ENCODE results near the gene SLBP.

Gene SLBP

DNA sequence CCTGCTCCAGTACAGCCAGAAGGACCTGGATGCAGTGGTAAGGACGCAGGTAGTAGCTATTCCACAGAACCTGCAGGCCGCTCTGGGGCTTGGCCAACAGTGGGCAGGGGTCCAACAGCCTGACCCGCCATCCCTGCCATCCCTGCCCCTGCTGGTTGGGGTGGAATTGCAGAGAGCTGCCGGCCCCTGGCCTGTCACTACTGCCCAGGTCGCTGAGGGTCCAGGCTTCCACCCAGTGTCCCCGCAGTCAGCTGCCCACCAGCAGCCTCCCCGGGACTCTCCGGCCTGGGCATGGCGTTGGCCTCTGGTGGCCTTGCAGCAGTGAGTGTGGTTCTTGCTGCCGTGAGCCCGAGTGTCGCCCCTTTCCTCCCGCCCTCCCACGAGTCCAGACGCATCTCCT lies 25.5 kb upstream of the SLBP start:
- no peak for DNase-seq (ENCODE audit: low read depth)
- TF ChIP-seq, protein P1, sequence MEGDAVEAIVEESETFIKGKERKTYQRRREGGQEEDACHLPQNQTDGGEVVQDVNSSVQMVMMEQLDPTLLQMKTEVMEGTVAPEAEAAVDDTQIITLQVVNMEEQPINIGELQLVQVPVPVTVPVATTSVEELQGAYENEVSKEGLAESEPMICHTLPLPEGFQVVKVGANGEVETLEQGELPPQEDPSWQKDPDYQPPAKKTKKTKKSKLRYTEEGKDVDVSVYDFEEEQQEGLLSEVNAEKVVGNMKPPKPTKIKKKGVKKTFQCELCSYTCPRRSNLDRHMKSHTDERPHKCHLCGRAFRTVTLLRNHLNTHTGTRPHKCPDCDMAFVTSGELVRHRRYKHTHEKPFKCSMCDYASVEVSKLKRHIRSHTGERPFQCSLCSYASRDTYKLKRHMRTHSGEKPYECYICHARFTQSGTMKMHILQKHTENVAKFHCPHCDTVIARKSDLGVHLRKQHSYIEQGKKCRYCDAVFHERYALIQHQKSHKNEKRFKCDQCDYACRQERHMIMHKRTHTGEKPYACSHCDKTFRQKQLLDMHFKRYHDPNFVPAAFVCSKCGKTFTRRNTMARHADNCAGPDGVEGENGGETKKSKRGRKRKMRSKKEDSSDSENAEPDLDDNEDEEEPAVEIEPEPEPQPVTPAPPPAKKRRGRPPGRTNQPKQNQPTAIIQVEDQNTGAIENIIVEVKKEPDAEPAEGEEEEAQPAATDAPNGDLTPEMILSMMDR (IDR thresholded peaks at IDR 0.05; ENCODE audit: insufficient read depth, low read depth, low read length, missing control alignments): no peak
- H3K4me3 ChIP-seq (ENCODE audit: low read depth, low read length): no peak overlapping the region

DNA sequence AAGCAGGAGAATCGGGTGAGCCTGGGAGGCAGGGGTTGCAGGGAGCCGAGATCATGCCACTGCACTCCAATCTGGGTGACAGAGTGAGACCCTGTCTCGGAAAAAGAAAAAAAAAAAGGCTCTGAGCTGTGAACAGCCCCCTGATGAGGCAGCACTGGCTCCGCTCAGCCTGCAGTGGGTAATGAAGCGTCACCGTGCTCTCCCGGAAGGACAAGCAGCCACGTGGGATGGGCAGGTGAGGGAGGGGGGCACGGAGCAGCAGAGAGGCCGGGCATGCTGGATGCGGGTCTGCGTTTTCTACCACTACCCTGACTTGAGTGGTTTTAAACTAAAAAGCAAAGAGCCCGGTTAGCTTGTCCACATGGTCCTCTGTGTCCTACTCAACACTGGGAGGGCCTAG lies 24.7 kb upstream of the SLBP start:
- DNase-seq (ENCODE audit: low read depth): no peak
- TF ChIP-seq, protein P1 (IDR thresholded peaks at IDR 0.05; ENCODE audit: insufficient read depth, low read depth, low read length, missing control alignments): no peak
- H3K4me3 ChIP-seq (ENCODE audit: low read depth, low read length): no peak overlapping the region

DNA sequence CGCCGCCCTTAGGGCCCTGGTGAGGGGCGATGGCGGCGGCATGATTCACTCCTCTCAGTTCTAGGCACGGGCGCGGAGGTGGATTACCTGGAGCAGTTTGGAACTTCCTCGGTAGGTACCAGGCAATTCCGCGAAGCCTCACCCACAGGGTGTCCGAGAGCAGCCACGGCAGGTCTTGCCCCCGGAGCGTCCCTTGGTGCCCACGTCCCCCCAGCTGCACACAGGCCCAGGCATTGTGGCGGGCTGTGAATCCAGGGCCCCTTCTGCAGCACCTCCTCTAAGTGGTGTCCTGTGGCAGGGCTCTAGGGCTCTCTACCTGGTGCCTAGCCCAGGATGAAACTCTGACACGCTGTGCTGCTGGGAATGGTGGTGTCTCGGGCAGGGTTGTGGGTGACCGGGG lies 23.1 kb upstream of the SLBP start:
- no peak for DNase-seq (ENCODE audit: low read depth)
- no peak overlapping the region for H3K4me3 ChIP-seq (ENCODE audit: low read depth, low read length)
- TF ChIP-seq, protein P1 (IDR thresholded peaks at IDR 0.05; ENCODE audit: insufficient read depth, low read depth, low read length, missing control alignments): no peak

DNA sequence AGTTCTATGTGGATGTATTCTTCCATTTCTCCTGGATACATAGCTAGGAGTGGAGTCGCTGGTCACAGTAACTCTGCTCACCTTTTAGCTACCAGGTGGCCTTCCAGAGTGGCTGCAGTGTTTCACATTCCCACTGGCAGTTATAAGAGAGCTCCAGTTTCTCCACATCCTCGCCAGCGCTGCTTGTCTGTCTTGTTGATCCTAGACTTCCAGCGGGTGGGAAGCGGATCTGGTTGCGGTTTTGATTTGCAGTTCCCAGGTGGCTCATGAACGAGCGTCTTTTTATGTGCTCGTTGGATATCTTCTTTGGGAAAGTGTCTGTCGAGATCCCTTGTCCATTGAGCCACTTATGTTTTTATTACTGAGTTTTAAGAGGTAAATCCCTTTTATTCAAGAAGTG lies 20.8 kb upstream of the SLBP start:
- DNase-seq (ENCODE audit: low read depth): no peak
- TF ChIP-seq, protein P1 (IDR thresholded peaks at IDR 0.05; ENCODE audit: insufficient read depth, low read depth, low read length, missing control alignments): no peak
- no peak overlapping the region for H3K4me3 ChIP-seq (ENCODE audit: low read depth, low read length)

DNA sequence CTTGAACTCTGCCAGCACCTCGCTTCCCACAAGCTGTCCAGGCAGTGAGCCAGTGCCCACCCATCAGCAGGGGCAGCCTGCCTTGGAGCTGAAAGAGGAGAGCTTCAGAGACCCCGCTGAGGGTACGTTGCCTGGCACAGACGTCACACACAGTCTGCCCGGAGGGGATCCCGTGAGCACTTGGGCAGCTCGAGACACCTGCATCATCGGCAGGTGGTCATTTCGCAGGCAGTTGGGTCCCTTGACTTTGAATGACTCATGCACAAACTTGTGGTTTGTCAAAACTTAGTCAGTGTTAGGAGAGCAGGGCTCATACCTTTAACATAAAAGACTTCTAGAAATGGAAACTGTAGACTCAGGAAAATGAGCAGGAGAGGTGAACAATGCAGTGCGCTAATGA lies 19.1 kb upstream of the SLBP start:
- H3K4me3 ChIP-seq (ENCODE audit: low read depth, low read length): no peak overlapping the region
- TF ChIP-seq, protein P1 (IDR thresholded peaks at IDR 0.05; ENCODE audit: insufficient read depth, low read depth, low read length, missing control alignments): no peak
- no peak for DNase-seq (ENCODE audit: low read depth)

DNA sequence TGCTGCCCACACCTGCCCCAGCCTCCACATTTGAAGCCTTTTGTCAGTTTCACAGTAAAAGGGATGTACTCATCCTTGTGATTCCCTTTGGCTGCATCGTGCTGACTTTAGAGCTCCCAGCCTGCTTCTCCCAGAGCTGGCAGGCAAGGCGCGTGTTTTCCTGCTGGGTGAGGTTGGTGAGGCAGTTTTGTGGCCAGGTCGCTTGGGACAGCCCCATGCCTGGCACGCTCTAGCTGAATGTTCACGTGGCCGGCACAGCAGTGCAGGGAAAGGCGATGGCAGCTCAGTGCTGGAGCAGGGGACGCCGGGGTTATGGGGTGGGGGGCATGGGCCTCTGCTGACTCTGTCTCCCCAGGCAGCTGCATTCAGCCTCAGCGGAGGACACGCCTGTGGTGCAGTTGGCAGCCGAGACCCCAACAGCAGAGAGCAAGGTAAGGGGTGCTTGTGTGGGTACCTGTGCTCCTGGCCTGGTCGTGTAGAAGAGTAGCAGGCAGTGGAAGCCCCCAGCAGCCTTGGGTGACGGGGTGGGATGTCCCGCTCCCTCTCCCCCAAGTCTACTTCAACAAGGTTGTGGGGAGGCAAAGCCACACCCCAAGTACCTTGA lies 18.5 kb upstream of the SLBP start:
- TF ChIP-seq, protein P1 (IDR thresholded peaks at IDR 0.05; ENCODE audit: insufficient read depth, low read depth, low read length, missing control alignments): no peak
- DNase-seq (ENCODE audit: low read depth): no peak
- H3K4me3 ChIP-seq (ENCODE audit: low read depth, low read length): no peak overlapping the region

All from GM12865 (cell line).